OCI-LY3 (cell line): Measurements from ENCODE around the gene GALR2.

ENCODE experiments used
- H2AFZ ChIP-seq: fragments of 200-600, 300-600 bp; shearing (Covaris generic); 2 replicates; pipeline ENCODE4 v1.6.0; 2014; ENCODE audit warnings: antibody characterized with exemption, low read depth, low read length
- H3K27ac ChIP-seq: fragments of 200-600, 300-600 bp; sonication (generic); 2 replicates; pipeline ENCODE4 v1.5.1; 2014; ENCODE audit warnings: mild to moderate bottlenecking, low read length, moderate library complexity, mixed read lengths
- H3K27me3 ChIP-seq: fragments of 200-600, 300-600 bp; sonication (generic); 2 replicates; pipeline ENCODE4 v1.6.1; 2014; ENCODE audit warnings: low read depth, low read length, mixed read lengths
- H3K36me3 ChIP-seq: fragments of 200-600, 300-600 bp; sonication (generic); replicated peaks from 2 replicates; pipeline ENCODE3; 2014; ENCODE audit warnings: low read depth, low read length, mixed read lengths
- H3K4me1 ChIP-seq: fragments of 300-600, 200-600 bp; sonication (generic); 2 replicates; pipeline ENCODE4 v1.6.1; 2014; ENCODE audit warnings: low read length, mixed read lengths
- H3K4me2 ChIP-seq: fragments of 200-600, 300-600 bp; sonication (generic); 2 replicates; pipeline ENCODE4 v1.6.1; 2014; ENCODE audit warnings: low read length, mixed read lengths
- H3K4me3 ChIP-seq: fragments of 300-600, 200-600 bp; sonication (generic); 2 replicates; pipeline ENCODE4 v1.5.1; 2014; ENCODE audit warnings: antibody characterized with exemption, mild to moderate bottlenecking, low read length, moderate library complexity
- H3K79me2 ChIP-seq: fragments of 300-600, 200-600 bp; shearing (Covaris generic); 2 replicates; pipeline ENCODE4 v1.6.1; 2014; ENCODE audit warnings: mild to moderate bottlenecking, low read length, mixed read lengths
- H3K9ac ChIP-seq: fragments of 300-600, 200-600 bp; shearing (Covaris generic); 2 replicates; pipeline ENCODE4 v1.6.0; 2014; ENCODE audit warnings: mild to moderate bottlenecking, low read length, moderate library complexity
- H3K9me3 ChIP-seq: fragments of 200-600, 300-600 bp; shearing (Covaris generic); 2 replicates; pipeline ENCODE4 v1.6.1; 2014; ENCODE audit warnings: low read length, mixed read lengths; ENCODE audit not compliant: insufficient read depth
- H4K20me1 ChIP-seq: fragments of 200-600, 300-600 bp; sonication (generic); 2 replicates; pipeline ENCODE4 v1.6.1; 2016; ENCODE audit warnings: low read length, mixed read lengths; ENCODE audit not compliant: insufficient read depth
- CTCF ChIP-seq: fragments of 200-600, 300-600 bp; sonication (generic); IDR thresholded peaks from 2 replicates; pipeline ENCODE4 v1.5.1; 2014; ENCODE audit warnings: antibody characterized with exemption, low read length, low read depth
- EZH2phosphoT487 ChIP-seq: fragments of 200-600 bp; shearing (Covaris generic); IDR thresholded peaks from 2 replicates; pipeline ENCODE4 v1.6.1; 2018; ENCODE audit warnings: antibody characterized with exemption, mixed run types, low read depth

Gene GALR2

GRCh38 chr17:76079956-76080767 lies 5.6 kb downstream of the GALR2 start:
- Histone ChIP-seq H3K4me2 (no peak overlapping the region), H3K4me3 (no peak overlapping the region), H4K20me1 (no peaks in the 10 kb centered on the region), H3K27ac (no peak overlapping the region), H3K27me3 (peaks cover 11% of the 10 kb centered on the region), H3K79me2 (no peaks in the 10 kb centered on the region), H3K4me1 (no peaks in the 10 kb centered on the region), H3K36me3 (peaks cover 8% of the 10 kb centered on the region), H3K9ac (no peak overlapping the region), H3K9me3 (no peaks in the 10 kb centered on the region), H2AFZ (no peak overlapping the region)
- no peak for TF ChIP-seq EZH2phosphoT487

- Histone ChIP-seq H3K9ac (no peak overlapping the region), H4K20me1 (no peaks in the 10 kb centered on the region), H3K4me2 (no peak overlapping the region), H3K79me2 (no peaks in the 10 kb centered on the region), H3K4me1 (no peaks in the 10 kb centered on the region), H3K9me3 (no peaks in the 10 kb centered on the region), H2AFZ (no peak overlapping the region), H3K27ac (no peak overlapping the region), H3K4me3 (no peak overlapping the region), H3K27me3 (peaks cover 11% of the 10 kb centered on the region), H3K36me3 (peaks cover 10% of the 10 kb centered on the region)
- no peak for TF ChIP-seq EZH2phosphoT487
- TF ChIP-seq CTCF: no peak
Observed at GRCh38 chr17:76080768-76081287, 6.2 kb downstream of the GALR2 start.

GRCh38 chr17:76081295-76082210 lies 7.0 kb downstream of the GALR2 start:
- no peak for TF ChIP-seq EZH2phosphoT487
- no peak for TF ChIP-seq CTCF
- H3K4me2 ChIP-seq: no peak overlapping the region
- no peaks in the 10 kb centered on the region for H3K79me2 ChIP-seq
- H3K4me3 ChIP-seq: no peak overlapping the region
- H4K20me1 ChIP-seq: no peaks in the 10 kb centered on the region
- no peak overlapping the region for H3K9ac ChIP-seq
- H2AFZ ChIP-seq: no peak overlapping the region
- H3K27me3 ChIP-seq: peaks cover 11% of the 10 kb centered on the region
- no peak overlapping the region for H3K27ac ChIP-seq
- peaks cover 10% of the 10 kb centered on the region for H3K36me3 ChIP-seq
- H3K9me3 ChIP-seq: no peaks in the 10 kb centered on the region
- no peaks in the 10 kb centered on the region for H3K4me1 ChIP-seq

GRCh38 chr17:76082326-76083251 lies 8.0 kb downstream of the GALR2 start:
- H3K9ac ChIP-seq: no peak overlapping the region
- TF ChIP-seq CTCF (no peak), EZH2phosphoT487 (no peak)
- no peak overlapping the region for H3K27ac ChIP-seq
- H3K4me1 ChIP-seq: no peaks in the 10 kb centered on the region
- no peaks in the 10 kb centered on the region for H4K20me1 ChIP-seq
- H3K9me3 ChIP-seq: no peaks in the 10 kb centered on the region
- H3K4me2 ChIP-seq: no peak overlapping the region
- H3K36me3 ChIP-seq: peaks cover 10% of the 10 kb centered on the region
- H2AFZ ChIP-seq: no peak overlapping the region
- H3K79me2 ChIP-seq: no peaks in the 10 kb centered on the region
- no peak overlapping the region for H3K4me3 ChIP-seq
- H3K27me3 ChIP-seq: peaks cover 11% of the 10 kb centered on the region
